Measurements from ENCODE around the gene IMMP2L. TPM values are rescaled to one million over a fixed set of nuclear protein-coding genes. Genes with fewer than 3 reads are reported as not detected.

IMMP2L gene
- total RNA-seq, 1 donor from 2014 or later, result 19.0 TPM

GRCh38 chr7:111210043-111210442 lies 352.2 kb downstream of the IMMP2L start:
- TF ChIP-seq CTCF (IDR thresholded peaks at IDR 0.05; ENCODE audit: insufficient read depth, low read length, severe bottlenecking), result no peak
- H3K4me3 ChIP-seq (ENCODE audit: low read depth, low read length), result no peak overlapping the region
- FAIRE-seq, result no peak
- no peak for DNase-seq (ENCODE audit: low read depth)
- no peaks in the 10 kb centered on the region for H3K36me3 ChIP-seq (ENCODE audit: control insufficient read depth, insufficient read depth, low read length)
- H3K27me3 ChIP-seq (ENCODE audit: control insufficient read depth, insufficient read depth, low read length), result no peaks in the 10 kb centered on the region

GRCh38 chr7:111205251-111205650 lies 357.0 kb downstream of the IMMP2L start:
- no peaks in the 10 kb centered on the region for H3K36me3 ChIP-seq (ENCODE audit: control insufficient read depth, insufficient read depth, low read length)
- DNase-seq (ENCODE audit: low read depth), result no peak
- FAIRE-seq, result no peak

GRCh38 chr7:111202321-111202720 lies 360.0 kb downstream of the IMMP2L start:
- TF ChIP-seq CTCF (IDR thresholded peaks at IDR 0.05; ENCODE audit: insufficient read depth, low read length, severe bottlenecking), result no peak
- no peaks in the 10 kb centered on the region for H3K36me3 ChIP-seq (ENCODE audit: control insufficient read depth, insufficient read depth, low read length)
- no peaks in the 10 kb centered on the region for H3K27me3 ChIP-seq (ENCODE audit: control insufficient read depth, insufficient read depth, low read length)
- no peak for FAIRE-seq
- DNase-seq (ENCODE audit: low read depth), result no peak
- H3K4me3 ChIP-seq (ENCODE audit: low read depth, low read length), result no peak overlapping the region

More at GRCh38 chr7:111205251-111205650, 357.0 kb downstream of the IMMP2L start:
- Histone ChIP-seq H3K4me3 (ENCODE audit: low read depth, low read length) (no peak overlapping the region), H3K27me3 (ENCODE audit: control insufficient read depth, insufficient read depth, low read length) (no peaks in the 10 kb centered on the region)
- no peak for TF ChIP-seq CTCF (IDR thresholded peaks at IDR 0.05; ENCODE audit: insufficient read depth, low read length, severe bottlenecking)

- TF ChIP-seq CTCF (IDR thresholded peaks at IDR 0.05; ENCODE audit: insufficient read depth, low read length, severe bottlenecking), result no peak
- Histone ChIP-seq H3K27me3 (ENCODE audit: control insufficient read depth, insufficient read depth, low read length) (no peaks in the 10 kb centered on the region), H3K36me3 (ENCODE audit: control insufficient read depth, insufficient read depth, low read length) (no peaks in the 10 kb centered on the region), H3K4me3 (ENCODE audit: low read depth, low read length) (no peak overlapping the region)
- FAIRE-seq (no peak), DNase-seq (ENCODE audit: low read depth) (no peak)
Observed at GRCh38 chr7:111199643-111200042, 362.6 kb downstream of the IMMP2L start.

GRCh38 chr7:111198255-111198654 lies 364.0 kb downstream of the IMMP2L start:
- FAIRE-seq, result peak; percentile 97

More at GRCh38 chr7:111198255-111198654, 364.0 kb downstream of the IMMP2L start:
- TF ChIP-seq CTCF (IDR thresholded peaks at IDR 0.05; ENCODE audit: insufficient read depth, low read length, severe bottlenecking), result no peak
- peak; percentile 100 for DNase-seq (ENCODE audit: low read depth)
- Histone ChIP-seq H3K4me3 (ENCODE audit: low read depth, low read length) (no peak overlapping the region), H3K27me3 (ENCODE audit: control insufficient read depth, insufficient read depth, low read length) (no peaks in the 10 kb centered on the region), H3K36me3 (ENCODE audit: control insufficient read depth, insufficient read depth, low read length) (no peaks in the 10 kb centered on the region)
